Panc1 (cell line): ENCODE data around the gene NPAS2. TPM values are rescaled to one million over a fixed set of nuclear protein-coding genes. Genes with fewer than 3 reads are reported as not detected.
A peak's percentile ranks its signal among the peaks of the same experiment; 100 is the strongest.

ENCODE experiments used
- ATAC-seq: fragments of 200-7000 bp; cut with Tn5 transposase; 2 replicates; pipeline ENCODE4 v1.9.1; 2020; ENCODE audit warnings: mild to moderate bottlenecking, moderate library complexity
- BruUV-seq: library from RNA; stranded (reverse); fragments of 400-500 nt; replicated peaks from 2 replicates; lab custom pipeline; 2021; lab: Mats Ljungman, UMichigan
- CTCF ChIA-PET: fragments of 300-600 bp; sonication (Branson Sonifier 250); formaldehyde crosslinking; loops from one replicate; lab custom pipeline; 2022; ENCODE audit warnings: antibody characterized with exemption; lab: Charles Lee
- POLR2A ChIA-PET: fragments of 300-600 bp; sonication (Branson Sonifier 250); formaldehyde crosslinking; loops from one replicate; lab custom pipeline; 2022; ENCODE audit warnings: antibody characterized with exemption; lab: Charles Lee
- DNase-seq: peaks from one replicate; pipeline ENCODE4 v3.0.0-alpha.2; 2010; ENCODE audit warnings: low read depth, low spot score
- H3K27ac ChIP-seq: 2 replicates; pipeline ENCODE4 v1.5.1; 2011; ENCODE audit warnings: mild to moderate bottlenecking, low read length, inconsistent platforms
- H3K27me3 ChIP-seq: fragments of 200-500 bp; sonication (Bioruptor generic); 2 replicates; pipeline ENCODE4 v1.6.0; 2014; ENCODE audit warnings: low read length, inconsistent platforms; ENCODE audit not compliant: control insufficient read depth, insufficient read depth
- H3K36me3 ChIP-seq: fragments of 200-500 bp; sonication (Bioruptor generic); 2 replicates; pipeline ENCODE4 v1.5.1; 2014; ENCODE audit warnings: inconsistent platforms, mild to moderate bottlenecking, low read length, moderate library complexity; ENCODE audit not compliant: control insufficient read depth, insufficient read depth
- H3K4me1 ChIP-seq: 2 replicates; pipeline ENCODE4 v1.5.1; 2011; ENCODE audit warnings: inconsistent platforms, mild to moderate bottlenecking, low read length, moderate library complexity; ENCODE audit not compliant: control insufficient read depth, insufficient read depth
- H3K4me3 ChIP-seq, 2 experiments: 2 replicates each; pipeline ENCODE4 v1.5.1; 2011 to 2012; ENCODE audit warnings: low read depth in 2 of 2, low read length in 2 of 2, mild to moderate bottlenecking in 2 of 2, inconsistent platforms in 1 of 2, moderate library complexity in 1 of 2
- H3K9me3 ChIP-seq: fragments of 200-500 bp; sonication (Bioruptor generic); 2 replicates; pipeline ENCODE4 v1.5.1; 2014; ENCODE audit warnings: low read depth, mild to moderate bottlenecking, inconsistent platforms, low read length, moderate library complexity; ENCODE audit not compliant: control insufficient read depth, insufficient read depth
- POLR2AphosphoS5 ChIP-seq: IDR thresholded peaks from 2 replicates; pipeline ENCODE4 v1.6.1; 2012; ENCODE audit warnings: mild to moderate bottlenecking, low read depth, low read length, moderate library complexity
- SIN3A ChIP-seq: IDR thresholded peaks from 2 replicates; pipeline ENCODE4 v1.6.1; 2012; ENCODE audit warnings: low read depth, mild to moderate bottlenecking, low read length, moderate library complexity, borderline replicate concordance; ENCODE audit not compliant: insufficient read depth
- TCF7L2 ChIP-seq: IDR thresholded peaks from 2 replicates; pipeline ENCODE4 v1.6.1; 2011; ENCODE audit warnings: mild to moderate bottlenecking, low read depth, low read length, inconsistent platforms
- in situ Hi-C: cut with HindIII; loops from 2 replicates; pipeline ENCODE4 v1.10.0; 2016; ENCODE audit warnings: low sequenced_read_pairs, low pct_unique_long_range_greater_than_20kb
- intact Hi-C: fragments of 100-400 bp; cut with micrococcal nuclease; formaldehyde crosslinking; loops from one replicate; pipeline ENCODE4 v1.10.0; 2022; ENCODE audit not compliant: unreplicated experiment
- total RNA-seq: library from RNA; stranded (reverse); gene quantifications from one replicate; pipeline ENCODE4 v1.2.1, GENCODE V29; 2021; ENCODE audit not compliant: unreplicated experiment
- TF ChIP-seq, protein P1 (sequence below), 2 experiments: IDR thresholded peaks; 2 replicates each; pipeline ENCODE4 v1.6.1; 2011 to 2012; ENCODE audit warnings: low read depth in 2 of 2, control low read depth in 1 of 2, low read length in 1 of 2, mild to moderate bottlenecking in 1 of 2, moderate library complexity in 1 of 2; ENCODE audit not compliant: insufficient read depth in 1 of 2
- TF ChIP-seq, protein P2 (sequence below): fragments of 450-650 bp; IDR thresholded peaks from 2 replicates; pipeline ENCODE4 v1.5.1; 2017; ENCODE audit warnings: mild to moderate bottlenecking

NPAS2 gene
- total RNA-seq, 1 experiment from 2014 or later, result 72.8 TPM

DNA sequence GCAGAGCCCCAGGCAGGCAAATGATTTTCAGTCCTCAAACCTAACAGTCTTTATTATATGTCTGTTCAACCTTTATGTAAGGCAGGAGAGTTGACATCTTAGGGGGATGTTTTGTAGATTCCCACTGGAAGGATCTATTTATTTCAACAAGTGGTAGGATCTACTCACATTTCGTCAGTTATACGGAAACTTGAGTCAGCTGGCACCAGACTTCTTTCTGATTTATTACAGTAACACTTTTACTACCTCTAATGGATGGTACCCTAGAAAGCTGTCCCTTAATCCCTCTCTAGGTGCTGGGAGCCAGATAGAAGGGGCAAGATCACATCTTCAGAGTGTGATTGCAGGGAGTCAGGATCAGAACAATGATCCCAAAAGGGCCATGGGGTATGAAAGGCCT, 180.1 kb downstream of the NPAS2 start:
- Histone ChIP-seq H3K27ac (0 out of 2 replicates have a peak overlapping the region, but pooled peaks have one; percentile 12), H3K27me3 (no peaks in the 10 kb centered on the region), H3K4me3 (no peak overlapping the region), H3K36me3 (peaks cover 11% of the 10 kb centered on the region), H3K4me1 (peaks cover 19% of the 10 kb centered on the region), H3K9me3 (no peaks in the 10 kb centered on the region)
- DNase-seq, result no peak
- intact Hi-C loops, result no loop called here
- ATAC-seq, result no peak
- ChIA-PET POLR2A (no interaction called here), CTCF (no interaction called here)
- in situ Hi-C loops, result no loop called here
- TF ChIP-seq, protein P1, sequence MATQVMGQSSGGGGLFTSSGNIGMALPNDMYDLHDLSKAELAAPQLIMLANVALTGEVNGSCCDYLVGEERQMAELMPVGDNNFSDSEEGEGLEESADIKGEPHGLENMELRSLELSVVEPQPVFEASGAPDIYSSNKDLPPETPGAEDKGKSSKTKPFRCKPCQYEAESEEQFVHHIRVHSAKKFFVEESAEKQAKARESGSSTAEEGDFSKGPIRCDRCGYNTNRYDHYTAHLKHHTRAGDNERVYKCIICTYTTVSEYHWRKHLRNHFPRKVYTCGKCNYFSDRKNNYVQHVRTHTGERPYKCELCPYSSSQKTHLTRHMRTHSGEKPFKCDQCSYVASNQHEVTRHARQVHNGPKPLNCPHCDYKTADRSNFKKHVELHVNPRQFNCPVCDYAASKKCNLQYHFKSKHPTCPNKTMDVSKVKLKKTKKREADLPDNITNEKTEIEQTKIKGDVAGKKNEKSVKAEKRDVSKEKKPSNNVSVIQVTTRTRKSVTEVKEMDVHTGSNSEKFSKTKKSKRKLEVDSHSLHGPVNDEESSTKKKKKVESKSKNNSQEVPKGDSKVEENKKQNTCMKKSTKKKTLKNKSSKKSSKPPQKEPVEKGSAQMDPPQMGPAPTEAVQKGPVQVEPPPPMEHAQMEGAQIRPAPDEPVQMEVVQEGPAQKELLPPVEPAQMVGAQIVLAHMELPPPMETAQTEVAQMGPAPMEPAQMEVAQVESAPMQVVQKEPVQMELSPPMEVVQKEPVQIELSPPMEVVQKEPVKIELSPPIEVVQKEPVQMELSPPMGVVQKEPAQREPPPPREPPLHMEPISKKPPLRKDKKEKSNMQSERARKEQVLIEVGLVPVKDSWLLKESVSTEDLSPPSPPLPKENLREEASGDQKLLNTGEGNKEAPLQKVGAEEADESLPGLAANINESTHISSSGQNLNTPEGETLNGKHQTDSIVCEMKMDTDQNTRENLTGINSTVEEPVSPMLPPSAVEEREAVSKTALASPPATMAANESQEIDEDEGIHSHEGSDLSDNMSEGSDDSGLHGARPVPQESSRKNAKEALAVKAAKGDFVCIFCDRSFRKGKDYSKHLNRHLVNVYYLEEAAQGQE (IDR thresholded peaks at IDR 0.05; ENCODE audit: insufficient read depth in 1 of 2, low read depth in 2 of 2, low read length in 1 of 2), result no peak
- TF ChIP-seq POLR2AphosphoS5 (no peak), SIN3A (no peak), TCF7L2 (no peak)
- TF ChIP-seq, protein P2, sequence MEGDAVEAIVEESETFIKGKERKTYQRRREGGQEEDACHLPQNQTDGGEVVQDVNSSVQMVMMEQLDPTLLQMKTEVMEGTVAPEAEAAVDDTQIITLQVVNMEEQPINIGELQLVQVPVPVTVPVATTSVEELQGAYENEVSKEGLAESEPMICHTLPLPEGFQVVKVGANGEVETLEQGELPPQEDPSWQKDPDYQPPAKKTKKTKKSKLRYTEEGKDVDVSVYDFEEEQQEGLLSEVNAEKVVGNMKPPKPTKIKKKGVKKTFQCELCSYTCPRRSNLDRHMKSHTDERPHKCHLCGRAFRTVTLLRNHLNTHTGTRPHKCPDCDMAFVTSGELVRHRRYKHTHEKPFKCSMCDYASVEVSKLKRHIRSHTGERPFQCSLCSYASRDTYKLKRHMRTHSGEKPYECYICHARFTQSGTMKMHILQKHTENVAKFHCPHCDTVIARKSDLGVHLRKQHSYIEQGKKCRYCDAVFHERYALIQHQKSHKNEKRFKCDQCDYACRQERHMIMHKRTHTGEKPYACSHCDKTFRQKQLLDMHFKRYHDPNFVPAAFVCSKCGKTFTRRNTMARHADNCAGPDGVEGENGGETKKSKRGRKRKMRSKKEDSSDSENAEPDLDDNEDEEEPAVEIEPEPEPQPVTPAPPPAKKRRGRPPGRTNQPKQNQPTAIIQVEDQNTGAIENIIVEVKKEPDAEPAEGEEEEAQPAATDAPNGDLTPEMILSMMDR, result no peak
- no TSS peak for BruUV-seq

DNA sequence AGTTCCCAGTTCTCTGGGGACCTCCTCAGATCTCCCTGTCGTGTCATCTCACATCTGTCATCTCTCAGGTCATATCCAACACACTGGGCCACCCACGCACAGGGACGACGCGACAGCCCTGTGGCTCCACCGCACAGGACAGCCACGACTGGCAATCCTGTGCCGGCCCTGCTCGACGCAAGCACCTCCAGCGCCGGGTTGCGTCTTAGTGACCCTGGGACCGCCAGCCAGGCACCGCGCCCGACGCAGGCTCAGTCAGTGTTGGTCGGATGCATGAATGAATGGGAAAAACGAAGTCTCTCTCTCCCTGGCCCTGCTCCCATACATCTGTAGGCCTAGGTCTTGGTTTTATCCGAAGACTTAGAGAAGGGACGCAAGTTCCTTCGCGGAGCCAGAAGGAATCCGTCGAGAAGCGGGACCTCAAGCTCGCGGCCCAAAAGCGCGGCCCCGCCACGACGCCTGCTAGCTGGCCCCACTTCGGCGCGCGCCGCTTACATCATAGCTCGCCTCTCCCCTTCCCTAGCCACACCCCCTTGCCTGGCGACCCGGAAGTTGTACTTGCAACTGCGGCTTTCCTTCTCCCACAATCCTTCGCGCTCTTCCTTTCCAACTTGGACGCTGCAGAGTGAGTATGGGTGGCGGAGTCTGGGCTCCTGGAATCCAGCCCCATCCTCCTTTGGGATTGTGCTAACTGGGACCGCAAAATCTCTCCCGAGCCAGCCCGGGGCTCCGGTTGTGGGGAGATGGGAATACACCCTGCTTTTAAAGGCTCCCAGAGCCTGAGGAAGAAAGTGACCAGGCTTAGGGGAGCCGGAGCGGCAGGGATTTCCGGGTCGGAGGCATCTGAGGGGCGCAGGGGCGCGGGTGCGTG, 182.0 kb downstream of the NPAS2 start, which contains the start of gene RPL31:
TSS of gene RPL31 (plus strand) at position 599 of the 871 bp plus-strand sequence. CDS start 413 bp downstream, outside the sequence.
- Histone ChIP-seq H3K4me1 (peaks cover 29% of the 10 kb centered on the region), H3K4me3 (peak within 1 kb of the TSS; percentile 80 to 98), H3K9me3 (no peaks in the 10 kb centered on the region), H3K27me3 (no peaks in the 10 kb centered on the region), H3K27ac (peak within 1 kb of the TSS; percentile 98), H3K36me3 (peaks cover 13% of the 10 kb centered on the region)
- TF ChIP-seq POLR2AphosphoS5, result peak; percentile 99
- TF ChIP-seq, protein P2, result no peak
- TF ChIP-seq, protein P1 (IDR thresholded peaks at IDR 0.05; ENCODE audit: insufficient read depth in 1 of 2, low read depth in 2 of 2, low read length in 1 of 2), result peak; percentile 49 to 60; a peak in 2 of 4 replicates
- TF ChIP-seq SIN3A, result peak; percentile 73; the same call in 1 of the 2 replicates
- no peak; the same call in 1 of the 2 replicates for TF ChIP-seq TCF7L2
- peak; percentile 88 for ATAC-seq
- ChIA-PET POLR2A (interaction anchor here (1.1 kb wide), 1 partner anchor 439 kb away, joined by 3 read pairs; the partner anchor contains the start of gene PDCL3), CTCF (no interaction called here)
- no TSS peak for BruUV-seq
- in situ Hi-C loops, result no loop called here
- DNase-seq, result peak; percentile 77
- intact Hi-C loops, result no loop called here
